ENCODE measurements around the gene SPDYE2B. TPM values are rescaled to one million over a fixed set of nuclear protein-coding genes. Genes with fewer than 3 reads are reported as not detected.
"Not testable (repeated sequence)": the region's sequence is repeated elsewhere in the genome, so short reads cannot be mapped to it uniquely, and the experiment has no call there.

Gene SPDYE2B, protein sequence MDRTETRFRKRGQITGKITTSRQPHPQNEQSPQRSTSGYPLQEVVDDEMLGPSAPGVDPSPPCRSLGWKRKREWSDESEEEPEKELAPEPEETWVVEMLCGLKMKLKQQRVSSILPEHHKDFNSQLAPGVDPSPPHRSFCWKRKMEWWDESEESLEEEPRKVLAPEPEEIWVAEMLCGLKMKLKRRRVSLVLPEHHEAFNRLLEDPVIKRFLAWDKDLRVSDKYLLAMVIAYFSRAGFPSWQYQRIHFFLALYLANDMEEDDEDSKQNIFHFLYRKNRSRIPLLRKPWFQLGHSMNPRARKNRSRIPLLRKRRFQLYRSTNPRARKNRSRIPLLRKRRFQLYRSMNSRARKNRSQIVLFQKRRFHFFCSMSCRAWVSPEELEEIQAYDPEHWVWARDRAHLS
- polyA plus RNA-seq (2013, experiment 1 of 2), result not detected
- not detected for polyA plus RNA-seq (2013, experiment 2 of 2)

DNA sequence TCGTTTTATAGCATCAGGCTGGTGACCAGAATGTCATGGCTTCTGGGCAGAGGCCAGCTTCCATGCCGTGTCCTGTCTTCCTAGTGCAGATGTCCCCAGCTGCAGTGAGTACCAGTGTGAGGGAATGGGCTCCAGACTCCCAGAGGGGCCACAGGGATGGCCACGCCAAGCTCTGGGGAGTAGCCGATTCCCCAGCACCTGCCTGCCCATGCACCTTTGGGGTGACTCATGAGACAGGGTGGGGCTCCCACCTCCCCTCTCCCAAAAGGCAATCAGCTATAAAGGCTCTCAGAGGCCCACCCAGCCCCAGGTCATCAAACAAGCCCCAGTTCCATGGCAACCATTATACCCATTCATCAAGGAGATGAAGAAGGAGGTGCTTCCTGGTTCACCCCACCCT is at the start of gene SPDYE2B:
SPDYE2B (plus strand) TSS at position 396 of the 400 bp plus-strand sequence. CDS start 2,030 bp downstream, outside the sequence.
- not testable (repeated sequence) for H3K27ac ChIP-seq (replicated peaks; ENCODE audit: low read length); H2BK12ac ChIP-seq (ENCODE audit: low read length); H2AK5ac ChIP-seq (ENCODE audit: low read depth, low read length); H2AFZ ChIP-seq (ENCODE audit: low read length); H3K9ac ChIP-seq (ENCODE audit: low read depth, low read length, poor library complexity); H3K18ac ChIP-seq (ENCODE audit: low read length); H4K8ac ChIP-seq (ENCODE audit: low read depth, low read length); H3K79me1 ChIP-seq (ENCODE audit: low read depth, low read length); H3K9me3 ChIP-seq (replicated peaks in 1 of 2; ENCODE audit: control insufficient read depth in 2 of 2, insufficient read depth in 1 of 2, low read depth in 1 of 2, low read length in 2 of 2); H3K23ac ChIP-seq (ENCODE audit: low read depth, low read length, poor library complexity); H3K4ac ChIP-seq (ENCODE audit: low read length); H3K14ac ChIP-seq (ENCODE audit: low read length); H3K4me1 ChIP-seq (ENCODE audit: control insufficient read depth in 2 of 2, insufficient read depth in 1 of 2, low read depth in 1 of 2, low read length in 2 of 2); H4K91ac ChIP-seq (ENCODE audit: low read depth, low read length, poor library complexity); H2BK120ac ChIP-seq (ENCODE audit: low read depth, low read length); H2BK5ac ChIP-seq (ENCODE audit: low read length); H3K36me3 ChIP-seq (replicated peaks in 1 of 2; ENCODE audit: control insufficient read depth in 2 of 2, insufficient read depth in 2 of 2, low read length in 2 of 2); DNase-seq (ENCODE audit: low spot score); H3K4me2 ChIP-seq (ENCODE audit: insufficient read depth, low read length, poor library complexity, severe bottlenecking); H3K27me3 ChIP-seq (ENCODE audit: control insufficient read depth in 3 of 3, insufficient read depth in 3 of 3, low read depth in 1 of 3, low read length in 3 of 3); H2BK15ac ChIP-seq (ENCODE audit: low read length); H3K4me3 ChIP-seq (ENCODE audit: low read length in 2 of 2)
- no CpG with 5 or more reads among the region's 4 CpGs for WGBS, 2 donors (ENCODE audit: extremely low coverage in 2 of 2, insufficient read length in 2 of 2, insufficient replicate concordance in 1 of 2)

DNA sequence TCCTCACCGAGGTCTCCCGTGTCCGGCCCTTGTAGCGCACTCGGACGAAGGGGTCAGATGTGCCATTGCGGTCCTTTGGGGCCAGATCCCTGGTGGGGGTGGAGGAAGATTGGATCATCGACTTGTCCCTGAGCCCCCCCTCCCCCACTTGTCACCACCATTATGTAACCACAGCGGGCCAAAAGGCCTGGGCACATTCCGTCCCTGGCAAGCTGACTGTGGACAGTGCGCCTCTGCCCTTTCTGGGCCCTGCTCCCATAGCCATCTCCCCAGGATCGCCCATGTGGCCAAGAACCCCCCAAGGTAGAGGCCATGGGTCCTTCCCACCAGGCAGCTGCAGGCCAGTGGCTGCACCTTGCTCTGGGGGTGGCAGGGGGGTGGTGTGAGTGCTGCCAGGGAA is 47.8 kb upstream of the SPDYE2B start:
- not testable (repeated sequence) for H3K18ac ChIP-seq (ENCODE audit: low read length); H3K14ac ChIP-seq (ENCODE audit: low read length); H3K9me3 ChIP-seq (replicated peaks in 1 of 2; ENCODE audit: control insufficient read depth in 2 of 2, insufficient read depth in 1 of 2, low read depth in 1 of 2, low read length in 2 of 2); H3K9ac ChIP-seq (ENCODE audit: low read depth, low read length, poor library complexity); H3K23ac ChIP-seq (ENCODE audit: low read depth, low read length, poor library complexity); H2AFZ ChIP-seq (ENCODE audit: low read length); H3K36me3 ChIP-seq (replicated peaks in 1 of 2; ENCODE audit: control insufficient read depth in 2 of 2, insufficient read depth in 2 of 2, low read length in 2 of 2); H3K4me1 ChIP-seq (ENCODE audit: control insufficient read depth in 2 of 2, insufficient read depth in 1 of 2, low read depth in 1 of 2, low read length in 2 of 2); H3K27me3 ChIP-seq (ENCODE audit: control insufficient read depth in 3 of 3, insufficient read depth in 3 of 3, low read depth in 1 of 3, low read length in 3 of 3); H2BK12ac ChIP-seq (ENCODE audit: low read length); H3K4ac ChIP-seq (ENCODE audit: low read length); H3K4me2 ChIP-seq (ENCODE audit: insufficient read depth, low read length, poor library complexity, severe bottlenecking); H2BK120ac ChIP-seq (ENCODE audit: low read depth, low read length); H4K91ac ChIP-seq (ENCODE audit: low read depth, low read length, poor library complexity); H2AK5ac ChIP-seq (ENCODE audit: low read depth, low read length); H2BK5ac ChIP-seq (ENCODE audit: low read length); H3K4me3 ChIP-seq (ENCODE audit: low read length in 2 of 2); H3K79me1 ChIP-seq (ENCODE audit: low read depth, low read length); H3K27ac ChIP-seq (replicated peaks; ENCODE audit: low read length); DNase-seq (ENCODE audit: low spot score); H2BK15ac ChIP-seq (ENCODE audit: low read length); H4K8ac ChIP-seq (ENCODE audit: low read depth, low read length)
- no CpG with 5 or more reads among the region's 12 CpGs for WGBS, 2 donors (ENCODE audit: extremely low coverage in 2 of 2, insufficient read length in 2 of 2, insufficient replicate concordance in 1 of 2)

DNA sequence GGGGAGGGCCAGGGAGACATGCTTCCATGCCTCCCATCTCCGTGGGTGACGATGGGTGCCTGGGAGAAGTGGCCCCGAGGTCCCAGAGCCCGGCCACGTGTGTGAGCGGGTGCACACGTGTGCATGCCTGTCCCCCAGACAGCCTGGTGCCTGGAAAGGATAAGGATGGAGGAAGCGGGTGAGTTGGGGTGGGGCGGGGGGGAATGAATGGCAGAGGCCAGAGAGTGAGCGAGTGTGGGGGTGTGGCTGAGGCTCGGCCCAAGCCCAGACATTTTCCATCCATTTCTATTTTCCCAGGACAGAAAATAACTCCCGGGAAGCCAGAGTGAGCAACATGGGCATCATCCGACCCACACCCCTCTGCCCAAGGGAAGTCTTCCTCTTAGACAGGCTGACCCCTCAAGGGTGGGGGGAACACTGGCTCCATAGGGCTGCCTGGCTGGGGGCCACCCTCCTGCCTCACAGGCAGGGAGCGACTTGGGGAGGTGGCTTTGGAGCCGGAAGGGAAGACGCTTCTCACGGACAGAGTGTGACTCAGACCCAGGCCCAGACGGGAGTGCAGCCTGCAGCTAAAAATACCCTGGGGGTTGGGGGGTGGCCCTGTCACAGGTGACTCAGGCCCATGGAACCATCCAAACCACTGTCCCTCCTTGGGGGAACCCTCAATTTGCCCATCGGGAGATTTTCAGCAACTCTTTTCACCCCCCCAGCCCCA is 45.5 kb upstream of the SPDYE2B start:
- not testable (repeated sequence) for H2AFZ ChIP-seq (ENCODE audit: low read length); H3K79me1 ChIP-seq (ENCODE audit: low read depth, low read length); DNase-seq (ENCODE audit: low spot score); H3K4ac ChIP-seq (ENCODE audit: low read length); H2BK5ac ChIP-seq (ENCODE audit: low read length); H3K4me1 ChIP-seq (ENCODE audit: control insufficient read depth in 2 of 2, insufficient read depth in 1 of 2, low read depth in 1 of 2, low read length in 2 of 2); H2AK5ac ChIP-seq (ENCODE audit: low read depth, low read length); H3K4me2 ChIP-seq (ENCODE audit: insufficient read depth, low read length, poor library complexity, severe bottlenecking); H2BK120ac ChIP-seq (ENCODE audit: low read depth, low read length); H3K18ac ChIP-seq (ENCODE audit: low read length); H3K14ac ChIP-seq (ENCODE audit: low read length); H3K27ac ChIP-seq (replicated peaks; ENCODE audit: low read length); H3K9me3 ChIP-seq (replicated peaks in 1 of 2; ENCODE audit: control insufficient read depth in 2 of 2, insufficient read depth in 1 of 2, low read depth in 1 of 2, low read length in 2 of 2); H2BK12ac ChIP-seq (ENCODE audit: low read length); H3K4me3 ChIP-seq (ENCODE audit: low read length in 2 of 2); H3K36me3 ChIP-seq (replicated peaks in 1 of 2; ENCODE audit: control insufficient read depth in 2 of 2, insufficient read depth in 2 of 2, low read length in 2 of 2); H3K9ac ChIP-seq (ENCODE audit: low read depth, low read length, poor library complexity); H4K91ac ChIP-seq (ENCODE audit: low read depth, low read length, poor library complexity); H3K23ac ChIP-seq (ENCODE audit: low read depth, low read length, poor library complexity); H4K8ac ChIP-seq (ENCODE audit: low read depth, low read length); H2BK15ac ChIP-seq (ENCODE audit: low read length); H3K27me3 ChIP-seq (ENCODE audit: control insufficient read depth in 3 of 3, insufficient read depth in 3 of 3, low read depth in 1 of 3, low read length in 3 of 3)
- no CpG with 5 or more reads among the region's 19 CpGs for WGBS, 2 donors (ENCODE audit: extremely low coverage in 2 of 2, insufficient read length in 2 of 2, insufficient replicate concordance in 1 of 2)

DNA sequence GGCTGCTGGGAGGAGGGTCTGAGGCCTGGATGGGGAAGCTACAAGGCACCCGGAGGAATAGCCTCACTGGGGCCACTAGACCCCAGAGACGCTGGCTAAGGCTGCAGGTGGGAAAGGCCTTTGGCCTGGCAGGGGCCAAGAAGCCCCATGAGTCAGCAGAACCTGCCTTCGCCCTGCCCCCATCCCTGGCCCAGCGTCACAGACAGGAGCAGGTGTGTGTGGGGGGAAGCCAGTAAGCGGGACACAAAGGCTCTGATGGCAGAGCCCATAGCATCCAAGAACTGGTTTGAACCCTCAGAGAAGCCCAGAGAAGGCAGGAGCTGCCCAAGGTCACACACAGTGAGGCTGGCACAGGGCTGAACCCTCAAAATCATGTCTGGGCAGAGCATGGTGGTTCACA is 43.3 kb upstream of the SPDYE2B start:
- H3K36me3 ChIP-seq (replicated peaks in 1 of 2; ENCODE audit: control insufficient read depth in 2 of 2, insufficient read depth in 2 of 2, low read length in 2 of 2); H3K18ac ChIP-seq (ENCODE audit: low read length); H2BK120ac ChIP-seq (ENCODE audit: low read depth, low read length); H3K27ac ChIP-seq (replicated peaks; ENCODE audit: low read length); H3K14ac ChIP-seq (ENCODE audit: low read length); H3K27me3 ChIP-seq (ENCODE audit: control insufficient read depth in 3 of 3, insufficient read depth in 3 of 3, low read depth in 1 of 3, low read length in 3 of 3); H2BK12ac ChIP-seq (ENCODE audit: low read length); H2AFZ ChIP-seq (ENCODE audit: low read length); H4K8ac ChIP-seq (ENCODE audit: low read depth, low read length); H2AK5ac ChIP-seq (ENCODE audit: low read depth, low read length); H3K9ac ChIP-seq (ENCODE audit: low read depth, low read length, poor library complexity); H2BK15ac ChIP-seq (ENCODE audit: low read length); DNase-seq (ENCODE audit: low spot score); H3K9me3 ChIP-seq (replicated peaks in 1 of 2; ENCODE audit: control insufficient read depth in 2 of 2, insufficient read depth in 1 of 2, low read depth in 1 of 2, low read length in 2 of 2); H3K4me1 ChIP-seq (ENCODE audit: control insufficient read depth in 2 of 2, insufficient read depth in 1 of 2, low read depth in 1 of 2, low read length in 2 of 2); H3K4me2 ChIP-seq (ENCODE audit: insufficient read depth, low read length, poor library complexity, severe bottlenecking); H3K23ac ChIP-seq (ENCODE audit: low read depth, low read length, poor library complexity); H3K4me3 ChIP-seq (ENCODE audit: low read length in 2 of 2); H3K4ac ChIP-seq (ENCODE audit: low read length); H3K79me1 ChIP-seq (ENCODE audit: low read depth, low read length); H4K91ac ChIP-seq (ENCODE audit: low read depth, low read length, poor library complexity); H2BK5ac ChIP-seq (ENCODE audit: low read length): not testable (repeated sequence)
- WGBS, 2 donors (ENCODE audit: extremely low coverage in 2 of 2, insufficient read length in 2 of 2, insufficient replicate concordance in 1 of 2), result no CpG with 5 or more reads among the region's 5 CpGs

All from neuronal stem cell (in vitro differentiated cells).